Panc1 (cell line): ENCODE data around the gene TXNDC9.

Experiments
- CTCF ChIP-seq: fragments of 450-650 bp; IDR thresholded peaks from 2 replicates; pipeline ENCODE4 v1.5.1; 2017; ENCODE audit warnings: mild to moderate bottlenecking
- POLR2AphosphoS5 ChIP-seq: IDR thresholded peaks from 2 replicates; pipeline ENCODE4 v1.6.1; 2012; ENCODE audit warnings: mild to moderate bottlenecking, low read depth, low read length, moderate library complexity
- SIN3A ChIP-seq: IDR thresholded peaks from 2 replicates; pipeline ENCODE4 v1.6.1; 2012; ENCODE audit warnings: low read depth, mild to moderate bottlenecking, low read length, moderate library complexity, borderline replicate concordance; ENCODE audit not compliant: insufficient read depth
- TCF7L2 ChIP-seq: IDR thresholded peaks from 2 replicates; pipeline ENCODE4 v1.6.1; 2011; ENCODE audit warnings: mild to moderate bottlenecking, low read depth, low read length, inconsistent platforms

- TF ChIP-seq CTCF, result no peak
- no peak for TF ChIP-seq SIN3A
- TF ChIP-seq POLR2AphosphoS5, result no peak
- TF ChIP-seq TCF7L2, result no peak
Observed at GRCh38 chr2:99336804-99337112, 625 bp upstream of the TXNDC9 start.
